DMS153 treated with DMSO at 0.1 percent for 48 hours (cell line): Measurements from ENCODE around the gene KLHL20.
"Not testable (repeated sequence)": the region's sequence is repeated elsewhere in the genome, so short reads cannot be mapped to it uniquely, and the experiment has no call there.

ENCODE experiments used
- DNase-seq: peaks from one replicate; lab custom pipeline; 2025; ENCODE audit not compliant: unreplicated experiment; lab: John Stamatoyannopoulos, UW

KLHL20 gene, protein sequence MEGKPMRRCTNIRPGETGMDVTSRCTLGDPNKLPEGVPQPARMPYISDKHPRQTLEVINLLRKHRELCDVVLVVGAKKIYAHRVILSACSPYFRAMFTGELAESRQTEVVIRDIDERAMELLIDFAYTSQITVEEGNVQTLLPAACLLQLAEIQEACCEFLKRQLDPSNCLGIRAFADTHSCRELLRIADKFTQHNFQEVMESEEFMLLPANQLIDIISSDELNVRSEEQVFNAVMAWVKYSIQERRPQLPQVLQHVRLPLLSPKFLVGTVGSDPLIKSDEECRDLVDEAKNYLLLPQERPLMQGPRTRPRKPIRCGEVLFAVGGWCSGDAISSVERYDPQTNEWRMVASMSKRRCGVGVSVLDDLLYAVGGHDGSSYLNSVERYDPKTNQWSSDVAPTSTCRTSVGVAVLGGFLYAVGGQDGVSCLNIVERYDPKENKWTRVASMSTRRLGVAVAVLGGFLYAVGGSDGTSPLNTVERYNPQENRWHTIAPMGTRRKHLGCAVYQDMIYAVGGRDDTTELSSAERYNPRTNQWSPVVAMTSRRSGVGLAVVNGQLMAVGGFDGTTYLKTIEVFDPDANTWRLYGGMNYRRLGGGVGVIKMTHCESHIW

GRCh38 chr1:173714759-173715537, at the start of gene KLHL20:
KLHL20 (plus strand) TSS chr1:173714981; CDS start chr1:173716044, 1,063 bp downstream.
- peak; percentile 96 for DNase-seq

GRCh38 chr1:173666646-173667045, 48.1 kb upstream of the KLHL20 start:
- no peak for DNase-seq

GRCh38 chr1:173669491-173669941, 45.3 kb upstream of the KLHL20 start, which contains the start of gene ANKRD45:
ANKRD45 (minus strand) TSS chr1:173669851; CDS start chr1:173659418, 10,433 bp downstream.
- DNase-seq: no peak

DNA sequence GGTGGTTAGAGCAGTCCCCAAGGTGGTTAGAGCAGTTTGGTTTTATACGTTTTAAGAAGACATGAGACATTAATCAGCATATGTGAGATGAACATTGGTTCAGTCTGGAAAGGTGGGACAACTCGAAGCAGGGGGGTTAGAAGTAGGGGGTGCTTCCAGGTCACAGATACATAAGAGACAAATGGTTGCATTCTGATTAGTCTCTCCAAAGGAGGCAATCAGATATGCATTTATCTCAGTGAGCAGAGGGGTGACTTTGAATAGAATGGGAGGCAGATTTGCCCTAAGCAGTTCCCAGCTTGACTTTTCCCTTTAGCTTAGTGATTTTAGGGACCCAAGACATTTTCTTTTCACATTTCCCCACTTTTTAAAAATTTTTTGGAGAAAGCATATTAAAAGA, 40.3 kb upstream of the KLHL20 start:
- not testable (repeated sequence) for DNase-seq

GRCh38 chr1:173680152-173680551, 34.6 kb upstream of the KLHL20 start:
- not testable (repeated sequence) for DNase-seq

DNA sequence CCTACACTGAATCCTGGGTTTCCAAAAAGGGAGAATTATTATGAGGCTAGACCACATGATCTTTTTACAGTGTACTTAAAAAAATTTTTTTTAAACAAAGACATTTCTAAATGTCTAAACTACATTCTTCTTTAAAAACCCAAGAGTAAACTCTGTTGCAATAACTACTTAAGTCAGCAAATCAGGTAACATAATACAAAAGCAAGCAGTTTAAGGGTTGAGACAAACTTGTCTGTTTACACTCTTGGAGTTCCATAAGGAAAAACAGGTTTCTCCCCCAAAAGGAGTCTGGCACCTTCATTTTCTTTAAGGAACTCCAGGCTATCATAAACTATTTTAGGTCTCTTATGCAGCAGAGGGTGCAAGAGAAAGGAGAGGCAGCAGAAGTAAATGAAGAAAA, 32.6 kb upstream of the KLHL20 start:
- DNase-seq: no peak

- not testable (repeated sequence) for DNase-seq
Observed at GRCh38 chr1:173683838-173684237, 30.9 kb upstream of the KLHL20 start.

DNA sequence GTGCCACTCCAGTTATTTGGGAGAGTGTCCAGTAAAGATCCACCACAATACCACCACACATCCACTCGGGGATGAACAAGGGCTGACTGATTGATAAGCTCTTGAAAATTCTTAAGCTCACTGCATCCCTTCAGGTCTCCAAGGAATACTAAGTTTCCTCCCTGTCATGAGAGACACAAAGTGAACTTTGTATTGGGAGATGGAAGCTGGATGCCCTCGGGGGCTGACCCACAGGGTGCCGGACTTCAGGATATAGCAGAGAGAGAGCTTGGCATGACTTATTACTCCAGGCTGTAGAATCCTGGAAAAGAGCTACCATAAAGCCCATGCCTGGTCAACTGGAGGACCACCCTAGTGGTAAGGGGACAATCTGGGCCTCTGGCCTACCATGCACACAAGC, 29.7 kb upstream of the KLHL20 start:
- not testable (repeated sequence) for DNase-seq

GRCh38 chr1:173688300-173688699, 26.5 kb upstream of the KLHL20 start:
- DNase-seq: no peak

DNA sequence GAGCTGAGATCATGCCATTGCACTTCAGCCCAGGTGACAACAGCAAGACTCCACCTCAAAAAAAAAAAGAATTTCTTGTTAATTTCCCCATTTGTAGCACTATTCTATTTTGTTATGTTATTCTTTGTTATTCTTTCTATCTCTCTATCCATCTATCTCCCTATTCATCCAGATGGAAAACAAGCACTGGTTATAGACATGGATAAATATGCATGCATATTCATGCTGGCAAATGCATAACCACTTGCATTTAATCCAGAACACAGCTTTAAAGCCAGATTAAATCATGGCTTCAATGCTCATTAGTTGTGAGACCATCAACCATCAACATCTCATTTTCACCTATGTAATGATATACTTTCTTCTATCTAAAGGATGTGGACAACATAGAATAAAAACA, 21.5 kb upstream of the KLHL20 start:
- DNase-seq: no peak

GRCh38 chr1:173701299-173701698, 13.5 kb upstream of the KLHL20 start:
- not testable (repeated sequence) for DNase-seq

DNA sequence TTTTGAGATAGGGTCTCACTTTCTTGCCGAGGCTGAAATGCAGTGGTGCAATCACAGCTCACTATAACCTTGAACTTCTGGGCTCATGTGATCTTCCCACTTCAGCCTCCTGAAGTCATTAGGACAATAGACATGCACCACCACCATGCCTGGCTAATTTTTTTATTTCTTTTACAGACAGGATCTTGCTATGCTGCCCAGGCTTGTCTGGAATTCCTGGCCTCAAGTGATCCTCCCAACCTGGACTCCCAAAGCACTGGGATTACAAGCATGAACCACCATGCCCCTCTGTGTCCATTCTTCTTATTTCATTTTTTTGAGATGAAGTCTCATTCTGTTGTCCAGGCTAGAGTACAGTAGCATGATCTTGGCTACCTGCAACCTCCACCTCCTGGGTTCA, 12.0 kb upstream of the KLHL20 start:
- DNase-seq: no peak

GRCh38 chr1:173705117-173705516, 9.7 kb upstream of the KLHL20 start:
- DNase-seq: no peak

DNA sequence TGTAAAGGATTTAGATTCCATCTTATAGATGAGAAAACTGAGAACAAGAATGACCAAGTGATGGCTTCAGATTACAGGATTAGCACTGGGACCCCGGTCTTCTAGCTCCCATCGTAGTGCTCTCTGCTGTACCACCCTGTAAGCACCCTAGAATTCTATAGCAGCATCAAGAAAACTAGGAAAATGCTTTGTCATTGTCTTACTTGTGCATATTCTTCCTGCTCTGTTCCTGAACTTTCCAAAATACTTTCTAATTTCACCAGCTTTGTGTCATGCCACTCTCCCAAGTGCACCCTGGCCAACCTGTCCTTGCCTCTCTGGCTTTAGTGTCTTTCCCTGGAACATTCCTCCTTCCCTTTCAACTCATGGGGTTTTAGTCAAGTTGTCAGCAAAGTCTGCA, 6.0 kb upstream of the KLHL20 start:
- no peak for DNase-seq

DNA sequence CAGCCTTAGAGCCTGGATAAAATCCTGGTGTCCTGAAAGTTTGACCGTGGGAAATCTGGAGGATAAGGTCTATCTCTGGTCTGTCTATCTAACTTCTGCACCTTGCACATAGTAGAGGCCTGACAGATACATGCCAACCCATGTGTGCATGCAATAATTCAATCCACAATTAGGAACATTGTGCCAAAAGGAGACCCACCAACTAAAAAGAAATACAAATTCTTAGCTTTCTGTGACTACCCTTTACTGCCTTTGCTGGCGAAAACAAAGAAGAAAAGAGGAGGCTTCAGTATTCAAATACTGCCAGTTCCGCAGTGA, 381 bp upstream of the KLHL20 start:
- DNase-seq: no peak

- no peak for DNase-seq
Observed at GRCh38 chr1:173715538-173715844, 710 bp downstream of the KLHL20 start.

DNA sequence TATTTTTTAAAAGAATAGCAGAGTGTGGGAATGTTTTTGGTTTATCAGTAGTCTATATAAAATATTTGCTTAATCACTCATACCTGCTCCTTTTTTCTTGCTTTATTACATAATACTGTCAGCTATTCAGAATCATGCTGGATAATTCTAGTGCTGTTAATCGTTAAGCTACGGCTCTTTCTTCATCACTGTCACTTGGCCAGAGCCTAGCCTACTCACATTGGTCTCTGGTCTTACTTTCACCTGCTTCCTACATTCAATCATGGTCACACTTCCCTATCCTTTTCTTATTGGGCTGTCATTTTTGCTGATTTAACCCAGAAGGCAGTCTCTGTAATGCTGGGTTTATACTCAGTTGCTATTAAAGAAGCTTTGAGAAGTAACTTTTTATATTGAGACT, 2.5 kb downstream of the KLHL20 start:
- DNase-seq: no peak

DNA sequence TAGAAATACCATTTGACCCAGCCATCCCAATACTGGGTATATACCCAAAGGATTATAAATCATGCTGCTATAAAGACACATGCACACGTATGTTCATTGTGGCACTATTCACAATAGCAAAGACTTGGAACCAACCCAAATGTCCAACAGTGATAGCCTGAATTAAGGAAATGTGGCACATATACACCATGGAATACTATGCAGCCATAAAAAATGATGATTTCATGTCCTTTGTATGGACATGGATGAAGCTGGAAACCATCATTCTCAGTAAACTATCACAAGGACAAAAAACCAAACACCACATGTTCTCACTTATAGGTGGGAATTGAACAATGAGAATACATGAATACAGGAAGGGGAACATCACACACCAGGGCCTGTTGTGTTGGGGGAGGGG, 16.6 kb downstream of the KLHL20 start:
- not testable (repeated sequence) for DNase-seq

DNA sequence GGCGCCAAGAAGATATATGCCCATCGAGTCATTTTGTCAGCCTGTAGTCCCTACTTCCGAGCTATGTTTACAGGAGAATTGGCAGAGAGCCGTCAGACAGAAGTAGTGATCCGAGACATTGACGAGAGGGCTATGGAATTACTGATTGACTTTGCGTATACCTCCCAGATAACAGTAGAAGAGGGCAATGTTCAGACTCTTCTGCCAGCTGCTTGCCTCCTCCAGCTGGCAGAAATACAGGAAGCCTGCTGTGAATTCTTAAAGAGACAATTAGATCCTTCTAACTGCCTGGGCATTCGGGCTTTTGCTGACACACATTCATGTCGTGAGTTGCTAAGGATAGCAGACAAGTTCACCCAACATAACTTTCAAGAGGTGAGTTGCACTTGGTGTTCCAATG, 19.1 kb downstream of the KLHL20 start:
- no peak for DNase-seq

DNA sequence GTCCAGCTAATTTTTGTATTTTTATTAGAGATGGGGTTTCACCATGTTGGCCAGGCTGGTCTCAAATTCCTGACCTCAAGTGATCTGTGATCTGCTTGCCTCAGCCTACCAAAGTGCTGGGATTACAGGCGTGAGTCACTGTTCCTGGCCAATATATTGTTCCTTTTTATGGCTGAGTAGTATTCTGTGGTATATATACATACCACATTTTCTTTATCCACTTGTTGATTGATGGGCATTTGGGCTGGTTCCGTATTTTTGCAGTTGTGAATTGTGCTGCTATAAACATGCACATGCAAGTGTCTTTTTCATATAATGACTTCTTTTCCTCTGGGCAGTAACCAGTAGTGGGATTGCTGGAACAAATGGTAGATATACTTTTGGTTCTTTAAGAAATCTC, 21.3 kb downstream of the KLHL20 start:
- DNase-seq: not testable (repeated sequence)

DNA sequence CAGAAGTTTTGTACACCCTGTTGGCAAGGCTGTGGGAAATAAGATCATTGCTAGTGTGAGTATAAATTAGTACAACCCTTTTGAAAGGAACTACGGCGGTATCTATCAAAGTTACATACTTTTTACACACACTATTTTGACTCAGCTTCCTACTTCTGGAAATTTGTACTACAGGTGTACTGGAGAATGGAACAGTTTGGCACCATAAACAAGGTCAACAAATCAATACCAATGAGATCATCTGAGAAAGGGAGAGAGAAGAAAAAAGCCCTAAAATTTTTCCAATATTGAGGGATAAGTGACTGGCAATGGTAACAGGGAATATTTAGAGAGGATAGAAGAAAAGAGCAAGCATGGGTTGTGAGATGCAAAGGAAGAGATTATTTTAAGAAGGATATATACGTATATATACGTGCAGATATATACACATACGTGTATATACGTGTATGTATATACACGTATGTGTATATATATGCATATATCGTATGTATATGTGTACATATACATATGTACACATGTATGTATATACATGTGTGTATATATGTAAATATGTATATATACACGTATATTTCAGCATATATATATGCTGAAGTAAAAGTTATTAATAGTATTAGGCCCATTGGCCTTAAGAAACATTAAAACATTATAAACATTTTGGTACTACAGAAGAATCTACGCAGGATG, 27.6 kb downstream of the KLHL20 start:
- DNase-seq: no peak
